Inferior parietal cortex (tissue), 1 donor: ENCODE measurements around the gene GON4L.
"Not testable (repeated sequence)": the region's sequence is repeated elsewhere in the genome, so short reads cannot be mapped to it uniquely, and the experiment has no call there.

ENCODE experiments used
- DNase-seq: peaks from one replicate; pipeline ENCODE4 v3.0.0-alpha.2; 2016; ENCODE audit errors: extremely low spot score

The GON4L gene

GRCh38 chr1:155871390-155871789 is 14.4 kb upstream of the GON4L start:
- peak; percentile 93 for DNase-seq

GRCh38 chr1:155867766-155868165 is 10.8 kb upstream of the GON4L start:
- no peak for DNase-seq

- DNase-seq, result no peak
Measured at GRCh38 chr1:155864393-155864792, 7.4 kb upstream of the GON4L start.

- DNase-seq, result no peak
Measured at GRCh38 chr1:155861896-155862295, 4.9 kb upstream of the GON4L start.

GRCh38 chr1:155860970-155861510 is 4.0 kb upstream of the GON4L start:
- DNase-seq, result no peak

GRCh38 chr1:155859881-155860871 is 3.2 kb upstream of the GON4L start:
- DNase-seq, result peak; percentile 82

- peak; percentile 99 for DNase-seq
Measured at GRCh38 chr1:155859234-155859829, 2.3 kb upstream of the GON4L start, which contains the start of gene SYT11. Gene SYT11, plus strand, starts transcription at chr1:155859567. Its CDS starts 195 bp downstream, at chr1:155859762.

GRCh38 chr1:155858800-155859233 is 1.8 kb upstream of the GON4L start:
- no peak for DNase-seq

GRCh38 chr1:155856257-155856974 is 598 bp downstream of the GON4L start:
- no peak for DNase-seq

- DNase-seq, result no peak
Measured at GRCh38 chr1:155850345-155850744, 6.7 kb downstream of the GON4L start.

GRCh38 chr1:155847823-155848529 is 9.0 kb downstream of the GON4L start:
- no peak for DNase-seq

GRCh38 chr1:155844860-155845421 is 12.1 kb downstream of the GON4L start:
- DNase-seq, result no peak

GRCh38 chr1:155840386-155840785 is 16.6 kb downstream of the GON4L start:
- DNase-seq, result no peak

- no peak for DNase-seq
Measured at GRCh38 chr1:155835548-155835947, 21.5 kb downstream of the GON4L start.

GRCh38 chr1:155834927-155835399 is 22.1 kb downstream of the GON4L start:
- not testable (repeated sequence) for DNase-seq

- DNase-seq, result peak; percentile 24
Measured at GRCh38 chr1:155834296-155834926, 22.6 kb downstream of the GON4L start.

GRCh38 chr1:155833665-155834295 is 23.2 kb downstream of the GON4L start:
- no peak for DNase-seq

- no peak for DNase-seq
Measured at GRCh38 chr1:155831279-155831976, 25.6 kb downstream of the GON4L start.

GRCh38 chr1:155827450-155827849 is 29.6 kb downstream of the GON4L start:
- DNase-seq, result no peak
